ENCODE data around the gene SYT15. TPM values are rescaled to one million over a fixed set of nuclear protein-coding genes. Genes with fewer than 3 reads are reported as not detected.

Gene SYT15
- total and polyA plus RNA-seq, 8 donors = 2.1 to 10.7 (median 3.3) TPM

DNA sequence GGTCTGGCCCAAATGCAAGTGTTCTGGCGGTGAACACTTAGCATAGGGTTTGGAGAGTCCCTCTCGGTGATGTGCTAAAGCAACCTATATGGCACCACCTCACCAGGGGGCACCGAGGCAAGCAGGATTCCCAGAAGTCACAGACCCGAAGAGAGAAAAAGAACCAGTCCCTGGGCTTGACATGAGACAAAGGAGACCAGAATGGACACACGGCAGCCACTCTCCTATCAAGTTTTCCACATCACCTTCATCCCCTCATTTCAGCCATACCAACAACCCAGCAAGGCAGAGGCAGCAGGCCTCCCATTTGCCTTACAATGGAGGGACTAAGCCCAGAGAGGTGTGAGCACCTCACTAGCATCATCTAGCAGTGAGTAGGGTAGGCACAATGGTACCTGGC lies 42.1 kb upstream of the SYT15 start:
- DNase-seq (peak in 2 of 6 donors; percentile 35 to 54), FAIRE-seq (no peak), ATAC-seq (no peak)
- Histone ChIP-seq H3K9me3 (no peaks in the 10 kb centered on the region), H3K27ac (no peak overlapping the region), H3K4me1 (peaks cover 0 to 24% (median 13%) of the 10 kb centered on the region in 3 donors), H3K4me3 (no peak overlapping the region), H3K36me3 (no peaks in the 10 kb centered on the region), H3K27me3 (no peaks in the 10 kb centered on the region)
- intact Hi-C loops (cut with DNase I) = no loop called here
- no peak for TF ChIP-seq CTCF (IDR thresholded peaks at IDR 0.05)
- WGBS, 2 donors = 86 to 93% methylated on average over 5 of the region's 5 CpGs

GRCh38 chr10:46537309-46537708 lies 41.6 kb upstream of the SYT15 start:
- no peaks in the 10 kb centered on the region for H3K36me3 ChIP-seq
- intact Hi-C loops (cut with DNase I) = no loop called here
- H3K4me1 ChIP-seq = peaks cover 0 to 24% (median 13%) of the 10 kb centered on the region in 3 donors
- no peak overlapping the region for H3K4me3 ChIP-seq
- FAIRE-seq (no peak), DNase-seq (no peak), ATAC-seq (no peak)
- no peaks in the 10 kb centered on the region for H3K27me3 ChIP-seq
- no peaks in the 10 kb centered on the region for H3K9me3 ChIP-seq
- TF ChIP-seq CTCF (IDR thresholded peaks at IDR 0.05) = no peak
- 77 to 79% methylated on average over 5 of the region's 5 CpGs for WGBS, 2 donors
- H3K27ac ChIP-seq = no peak overlapping the region

- no peak overlapping the region for H3K4me3 ChIP-seq
- H3K4me1 ChIP-seq = peaks cover 0 to 24% (median 13%) of the 10 kb centered on the region in 3 donors
- no peaks in the 10 kb centered on the region for H3K9me3 ChIP-seq
- no peak overlapping the region for H3K27ac ChIP-seq
- H3K36me3 ChIP-seq = no peaks in the 10 kb centered on the region
- ATAC-seq (no peak), FAIRE-seq (no peak), DNase-seq (no peak)
- WGBS, 2 donors = 89 to 92% methylated on average over 5 of the region's 5 CpGs
- intact Hi-C loops (cut with DNase I) = no loop called here
- H3K27me3 ChIP-seq = no peaks in the 10 kb centered on the region
- TF ChIP-seq CTCF (IDR thresholded peaks at IDR 0.05) = no peak
Measured at GRCh38 chr10:46538155-46538554, 40.8 kb upstream of the SYT15 start.

GRCh38 chr10:46538717-46539426 lies 40.1 kb upstream of the SYT15 start:
- H3K36me3 ChIP-seq = no peaks in the 10 kb centered on the region
- 88 to 93% methylated on average over 3 of the region's 3 CpGs for WGBS, 2 donors
- DNase-seq (no peak), FAIRE-seq (no peak), ATAC-seq (no peak)
- no peaks in the 10 kb centered on the region for H3K9me3 ChIP-seq
- H3K27ac ChIP-seq = peak overlapping the region in 2 of 4 donors; percentile 71 to 83
- no peak for TF ChIP-seq CTCF (IDR thresholded peaks at IDR 0.05)
- peaks cover 0 to 24% (median 13%) of the 10 kb centered on the region in 3 donors for H3K4me1 ChIP-seq
- no peak overlapping the region for H3K4me3 ChIP-seq
- no peaks in the 10 kb centered on the region for H3K27me3 ChIP-seq
- intact Hi-C loops (cut with DNase I) = no loop called here
